ENCODE measurements around the gene EIF4G1.

Gene EIF4G1

GRCh38 chr3:184357248-184358123, 43.1 kb downstream of the EIF4G1 start:
- Histone ChIP-seq H3K4me1 (ENCODE audit: control insufficient read depth, low read length) (peaks cover 13% of the 10 kb centered on the region), H3K4me2 (ENCODE audit: low read length) (no peak overlapping the region), H3K27ac (ENCODE audit: low read depth, low read length) (no peak overlapping the region), H3K4me3 (ENCODE audit: low read length) (no peak overlapping the region), H3K36me3 (ENCODE audit: control insufficient read depth, low read length) (peaks cover 6% of the 10 kb centered on the region; the same call in 1 of the 2 replicates), H3K79me2 (ENCODE audit: control insufficient read depth, low read length) (peaks cover 8% of the 10 kb centered on the region), H3K9me2 (replicated peaks; ENCODE audit: control insufficient read depth, low read length) (no peaks in the 10 kb centered on the region), H3K27me3 (ENCODE audit: control insufficient read depth, low read length) (no peaks in the 10 kb centered on the region), H3F3A (ENCODE audit: control insufficient read depth, insufficient read depth) (no peaks in the 10 kb centered on the region), H4K20me1 (ENCODE audit: control insufficient read depth, insufficient read depth, low read depth, low read length) (no peaks in the 10 kb centered on the region), H3K9me3 (ENCODE audit: control insufficient read depth, insufficient read depth, low read length) (no peaks in the 10 kb centered on the region)
- TF ChIP-seq CTCF (IDR thresholded peaks at IDR 0.05; ENCODE audit: low read depth, low read length, poor library complexity, severe bottlenecking) (no peak), EZH2phosphoT487 (IDR thresholded peaks at IDR 0.05; ENCODE audit: borderline replicate concordance, low read length) (no peak)

GRCh38 chr3:184358124-184358767, 43.8 kb downstream of the EIF4G1 start:
- Histone ChIP-seq H3K27ac (ENCODE audit: low read depth, low read length) (no peak overlapping the region), H4K20me1 (ENCODE audit: control insufficient read depth, insufficient read depth, low read depth, low read length) (no peaks in the 10 kb centered on the region), H3K4me2 (ENCODE audit: low read length) (no peak overlapping the region), H3K4me3 (ENCODE audit: low read length) (no peak overlapping the region), H3F3A (ENCODE audit: control insufficient read depth, insufficient read depth) (no peaks in the 10 kb centered on the region), H3K9me3 (ENCODE audit: control insufficient read depth, insufficient read depth, low read length) (no peaks in the 10 kb centered on the region), H3K27me3 (ENCODE audit: control insufficient read depth, low read length) (no peaks in the 10 kb centered on the region), H3K4me1 (ENCODE audit: control insufficient read depth, low read length) (peaks cover 13% of the 10 kb centered on the region), H3K79me2 (ENCODE audit: control insufficient read depth, low read length) (peaks cover 13% of the 10 kb centered on the region), H3K36me3 (ENCODE audit: control insufficient read depth, low read length) (peaks cover 6% of the 10 kb centered on the region; the same call in 1 of the 2 replicates), H3K9me2 (replicated peaks; ENCODE audit: control insufficient read depth, low read length) (no peaks in the 10 kb centered on the region)
- no peak for TF ChIP-seq EZH2phosphoT487 (IDR thresholded peaks at IDR 0.05; ENCODE audit: borderline replicate concordance, low read length)
- TF ChIP-seq CTCF (IDR thresholded peaks at IDR 0.05; ENCODE audit: low read depth, low read length, poor library complexity, severe bottlenecking): no peak

- Histone ChIP-seq H3F3A (ENCODE audit: control insufficient read depth, insufficient read depth) (no peaks in the 10 kb centered on the region), H3K4me1 (ENCODE audit: control insufficient read depth, low read length) (peaks cover 14% of the 10 kb centered on the region), H3K4me3 (ENCODE audit: low read length) (no peak overlapping the region), H3K27me3 (ENCODE audit: control insufficient read depth, low read length) (no peaks in the 10 kb centered on the region), H3K79me2 (ENCODE audit: control insufficient read depth, low read length) (peaks cover 20% of the 10 kb centered on the region), H3K9me3 (ENCODE audit: control insufficient read depth, insufficient read depth, low read length) (no peaks in the 10 kb centered on the region), H4K20me1 (ENCODE audit: control insufficient read depth, insufficient read depth, low read depth, low read length) (no peaks in the 10 kb centered on the region), H3K9me2 (replicated peaks; ENCODE audit: control insufficient read depth, low read length) (no peaks in the 10 kb centered on the region), H3K27ac (ENCODE audit: low read depth, low read length) (no peak overlapping the region), H3K36me3 (ENCODE audit: control insufficient read depth, low read length) (peaks cover 13% of the 10 kb centered on the region; the same call in 1 of the 2 replicates), H3K4me2 (ENCODE audit: low read length) (no peak overlapping the region)
- TF ChIP-seq EZH2phosphoT487 (IDR thresholded peaks at IDR 0.05; ENCODE audit: borderline replicate concordance, low read length) (no peak), CTCF (IDR thresholded peaks at IDR 0.05; ENCODE audit: low read depth, low read length, poor library complexity, severe bottlenecking) (no peak)
Observed at GRCh38 chr3:184358921-184359350, 44.5 kb downstream of the EIF4G1 start.
